Islet precursor cell (in vitro differentiated cells): ENCODE data around the gene RNGTT.
"Not testable (repeated sequence)": the region's sequence is repeated elsewhere in the genome, so short reads cannot be mapped to it uniquely, and the experiment has no call there.

Source experiments
- DNase-seq: peaks from one replicate; pipeline ENCODE4 v3.0.0-alpha.2; 2018

The RNGTT gene

GRCh38 chr6:88858455-88858854 is 105.0 kb downstream of the RNGTT start:
- DNase-seq = no peak

- DNase-seq = no peak
Measured at GRCh38 chr6:88856566-88856965, 106.9 kb downstream of the RNGTT start.

GRCh38 chr6:88855541-88856147 is 107.8 kb downstream of the RNGTT start:
- DNase-seq = no peak

- no peak for DNase-seq
Measured at GRCh38 chr6:88852775-88853174, 110.6 kb downstream of the RNGTT start.

- DNase-seq = no peak
Measured at GRCh38 chr6:88852000-88852399, 111.4 kb downstream of the RNGTT start.

- DNase-seq = no peak
Measured at GRCh38 chr6:88848870-88849269, 114.5 kb downstream of the RNGTT start.

GRCh38 chr6:88843040-88843439 is 120.4 kb downstream of the RNGTT start:
- DNase-seq = no peak

- DNase-seq = no peak
Measured at GRCh38 chr6:88842320-88842719, 121.1 kb downstream of the RNGTT start.

GRCh38 chr6:88840796-88841539 is 122.5 kb downstream of the RNGTT start:
- no peak for DNase-seq

- DNase-seq = no peak
Measured at GRCh38 chr6:88840289-88840688, 123.1 kb downstream of the RNGTT start.

- no peak for DNase-seq
Measured at GRCh38 chr6:88839280-88839679, 124.1 kb downstream of the RNGTT start.

- no peak for DNase-seq
Measured at GRCh38 chr6:88835210-88835609, 128.2 kb downstream of the RNGTT start.

- not testable (repeated sequence) for DNase-seq
Measured at GRCh38 chr6:88833071-88833470, 130.3 kb downstream of the RNGTT start.

- DNase-seq = peak; percentile 56
Measured at GRCh38 chr6:88827599-88827998, 135.8 kb downstream of the RNGTT start.

GRCh38 chr6:88825856-88826255 is 137.6 kb downstream of the RNGTT start:
- DNase-seq = no peak

- DNase-seq = no peak
Measured at GRCh38 chr6:88823998-88824397, 139.4 kb downstream of the RNGTT start.

- DNase-seq = no peak
Measured at GRCh38 chr6:88815491-88815890, 147.9 kb downstream of the RNGTT start.

- DNase-seq = no peak
Measured at GRCh38 chr6:88814909-88815308, 148.5 kb downstream of the RNGTT start.

- no peak for DNase-seq
Measured at GRCh38 chr6:88813045-88813444, 150.4 kb downstream of the RNGTT start.

- DNase-seq = no peak
Measured at GRCh38 chr6:88810701-88811100, 152.7 kb downstream of the RNGTT start.

- DNase-seq = no peak
Measured at GRCh38 chr6:88810089-88810488, 153.3 kb downstream of the RNGTT start.

GRCh38 chr6:88808381-88808780 is 155.0 kb downstream of the RNGTT start:
- no peak for DNase-seq

GRCh38 chr6:88807622-88808021 is 155.8 kb downstream of the RNGTT start:
- DNase-seq = no peak

GRCh38 chr6:88806728-88807127 is 156.7 kb downstream of the RNGTT start:
- no peak for DNase-seq

GRCh38 chr6:88804701-88805100 is 158.7 kb downstream of the RNGTT start:
- no peak for DNase-seq
